ENCODE data around the gene GSTT4.
"Not testable (repeated sequence)": the region's sequence is repeated elsewhere in the genome, so short reads cannot be mapped to it uniquely, and the experiment has no call there.

The GSTT4 gene

GRCh38 chr22:23974345-23974744 is 30.9 kb downstream of the GSTT4 start, which contains the start of gene DDT:
TSS of gene DDT (minus strand) at chr22:23974441. CDS start at chr22:23974414, 27 bp downstream.
- FAIRE-seq: peak; percentile 99

GRCh38 chr22:23971927-23972326 is 33.3 kb downstream of the GSTT4 start:
- DNase-seq (ENCODE audit: insufficient read length); FAIRE-seq: not testable (repeated sequence)

More at GRCh38 chr22:23974345-23974744, 30.9 kb downstream of the GSTT4 start, which contains the start of gene DDT:
- DNase-seq (ENCODE audit: insufficient read length): not testable (repeated sequence)

- TF ChIP-seq POLR2A (IDR thresholded peaks at IDR 0.05; ENCODE audit: low read depth, low read length) (no peak), POLR2AphosphoS5 (IDR thresholded peaks at IDR 0.05; ENCODE audit: low read depth, low read length) (no peak; the same call in 1 of the 2 replicates), TAF1 (IDR thresholded peaks at IDR 0.05; ENCODE audit: borderline replicate concordance, low read depth, low read length) (no peak)
- FAIRE-seq (no peak), DNase-seq (ENCODE audit: insufficient read length) (no peak)
Measured at GRCh38 chr22:23970816-23971486, 34.3 kb downstream of the GSTT4 start.

GRCh38 chr22:23970201-23970641 is 35.0 kb downstream of the GSTT4 start:
- no peak for FAIRE-seq
- no peak; the same call in 1 of the 2 replicates for TF ChIP-seq POLR2A (IDR thresholded peaks at IDR 0.05; ENCODE audit: low read depth, low read length)
- no peak; the same call in 1 of the 2 replicates for TF ChIP-seq POLR2AphosphoS5 (IDR thresholded peaks at IDR 0.05; ENCODE audit: low read depth, low read length)
- no peak for TF ChIP-seq TAF1 (IDR thresholded peaks at IDR 0.05; ENCODE audit: borderline replicate concordance, low read depth, low read length)
- no peak for DNase-seq (ENCODE audit: insufficient read length)

GRCh38 chr22:23969071-23969470 is 36.2 kb downstream of the GSTT4 start:
- DNase-seq (ENCODE audit: insufficient read length): no peak
- TF ChIP-seq TAF1 (IDR thresholded peaks at IDR 0.05; ENCODE audit: borderline replicate concordance, low read depth, low read length) (no peak), POLR2A (IDR thresholded peaks at IDR 0.05; ENCODE audit: low read depth, low read length) (no peak), POLR2AphosphoS5 (IDR thresholded peaks at IDR 0.05; ENCODE audit: low read depth, low read length) (no peak)
- no peak for FAIRE-seq

GRCh38 chr22:23966568-23966967 is 38.7 kb downstream of the GSTT4 start, which contains the start of gene DDTL:
TSS of gene DDTL (plus strand) at chr22:23966888. CDS start at chr22:23966915, 27 bp downstream.
- FAIRE-seq: peak; percentile 98
- not testable (repeated sequence) for DNase-seq (ENCODE audit: insufficient read length)

GRCh38 chr22:23966094-23966493 is 39.2 kb downstream of the GSTT4 start:
- DNase-seq (ENCODE audit: insufficient read length): not testable (repeated sequence)
- FAIRE-seq: peak; percentile 91

- DNase-seq (ENCODE audit: insufficient read length); FAIRE-seq: not testable (repeated sequence)
Measured at GRCh38 chr22:23961084-23961771, 44.0 kb downstream of the GSTT4 start, which contains the start of gene GSTT2B. TSS of gene GSTT2B (minus strand) at chr22:23961195. CDS start at chr22:23961131, 64 bp downstream.

- FAIRE-seq: peak; percentile 93
Measured at GRCh38 chr22:23956301-23956900, 48.9 kb downstream of the GSTT4 start.

GRCh38 chr22:23955886-23956285 is 49.4 kb downstream of the GSTT4 start:
- FAIRE-seq; DNase-seq (ENCODE audit: insufficient read length): not testable (repeated sequence)

More at GRCh38 chr22:23956301-23956900, 48.9 kb downstream of the GSTT4 start:
- peak; percentile 45 for DNase-seq (ENCODE audit: insufficient read length)

GRCh38 chr22:23954991-23955305 is 50.3 kb downstream of the GSTT4 start:
- FAIRE-seq; DNase-seq (ENCODE audit: insufficient read length): not testable (repeated sequence)

GRCh38 chr22:23954193-23954990 is 50.9 kb downstream of the GSTT4 start:
- not testable (repeated sequence) for DNase-seq (ENCODE audit: insufficient read length); FAIRE-seq

GRCh38 chr22:23953485-23953884 is 51.8 kb downstream of the GSTT4 start:
- not testable (repeated sequence) for FAIRE-seq

GRCh38 chr22:23952794-23953405 is 52.4 kb downstream of the GSTT4 start:
- FAIRE-seq: not testable (repeated sequence)

More at GRCh38 chr22:23953485-23953884, 51.8 kb downstream of the GSTT4 start:
- not testable (repeated sequence) for DNase-seq (ENCODE audit: insufficient read length)

GRCh38 chr22:23951383-23951782 is 53.9 kb downstream of the GSTT4 start:
- DNase-seq (ENCODE audit: insufficient read length): not testable (repeated sequence)

More at GRCh38 chr22:23952794-23953405, 52.4 kb downstream of the GSTT4 start:
- not testable (repeated sequence) for DNase-seq (ENCODE audit: insufficient read length)

GRCh38 chr22:23949764-23950163 is 55.5 kb downstream of the GSTT4 start:
- FAIRE-seq; DNase-seq (ENCODE audit: insufficient read length): not testable (repeated sequence)

More at GRCh38 chr22:23951383-23951782, 53.9 kb downstream of the GSTT4 start:
- not testable (repeated sequence) for FAIRE-seq
